Large intestine (tissue), 12 donors: ENCODE data around the gene SNTB2. TPM values are rescaled to one million over a fixed set of nuclear protein-coding genes. Genes with fewer than 3 reads are reported as not detected.
A peak's percentile ranks its signal among the peaks of the same experiment; 100 is the strongest.
"Not testable (repeated sequence)": the region's sequence is repeated elsewhere in the genome, so short reads cannot be mapped to it uniquely, and the experiment has no call there.

Experiments used
- DNase-seq, 2 donors: peaks; one replicate each; pipeline versions ENCODE4 v3.0.0 to v3.0.0-alpha.2; 2013
- H3K27ac ChIP-seq: one replicate; pipeline ENCODE4 v1.5.1; 2013; ENCODE audit warnings: low read length
- H3K27me3 ChIP-seq: 2 replicates; pipeline ENCODE4 v1.6.1; 2013; ENCODE audit warnings: low read length; ENCODE audit not compliant: control insufficient read depth, insufficient read depth
- H3K36me3 ChIP-seq: 2 replicates; pipeline ENCODE4 v1.6.1; 2013; ENCODE audit warnings: low read length; ENCODE audit not compliant: control insufficient read depth, insufficient read depth
- H3K4me1 ChIP-seq: one replicate; pipeline ENCODE4 v1.6.1; 2013; ENCODE audit warnings: low read length; ENCODE audit not compliant: control insufficient read depth, insufficient read depth
- H3K4me3 ChIP-seq: one replicate; pipeline ENCODE4 v1.5.1; 2013; ENCODE audit warnings: low read length
- H3K9me3 ChIP-seq: one replicate; pipeline ENCODE4 v1.6.1; 2013; ENCODE audit warnings: mild to moderate bottlenecking, low read depth, low read length, moderate library complexity; ENCODE audit not compliant: control insufficient read depth
- WGBS: methylation state at CpG from one replicate; pipeline ENCODE4 v1.1.5; 2013; ENCODE audit warnings: low lambda C conversion rate; ENCODE audit not compliant: insufficient coverage; 5-methylcytosine and 5-hydroxymethylcytosine counted together
- long read RNA-seq, 11 donors: transcript quantifications; one replicate each; lab custom pipeline, GENCODE V29; 2026
- polyA plus RNA-seq: library from polyadenylated mRNA; unstranded; fragments of 120-200 nt; gene quantifications from one replicate; pipeline ENCODE4 v1.2.1, GENCODE V29; 2013

Gene SNTB2
- polyA plus RNA-seq: 8.8 TPM
- long read RNA-seq, donor 1: 0 reads
- long read RNA-seq, donor 2, full-length matches to known transcripts: 3 of 3 reads
- long read RNA-seq, donor 2, partial matches to known transcripts: 0 of 3 reads
- long read RNA-seq, donor 2, other reads (novel, unspliced or antisense): 0 of 3 reads
- long read RNA-seq, donor 3: 0 reads
- long read RNA-seq, donor 4: 0 reads
- long read RNA-seq, donor 5: 0 reads
- long read RNA-seq, donor 6, full-length matches to known transcripts: 4 of 4 reads
- long read RNA-seq, donor 6, partial matches to known transcripts: 0 of 4 reads
- long read RNA-seq, donor 6, other reads (novel, unspliced or antisense): 0 of 4 reads
- long read RNA-seq, donor 7, full-length matches to known transcripts: 3 of 3 reads
- long read RNA-seq, donor 7, partial matches to known transcripts: 0 of 3 reads
- long read RNA-seq, donor 7, other reads (novel, unspliced or antisense): 0 of 3 reads
- long read RNA-seq, donor 8, full-length matches to known transcripts: 3 of 3 reads
- long read RNA-seq, donor 8, partial matches to known transcripts: 0 of 3 reads
- long read RNA-seq, donor 8, other reads (novel, unspliced or antisense): 0 of 3 reads
- long read RNA-seq, donor 9, full-length matches to known transcripts: 2 of 2 reads
- long read RNA-seq, donor 9, partial matches to known transcripts: 0 of 2 reads
- long read RNA-seq, donor 9, other reads (novel, unspliced or antisense): 0 of 2 reads
- long read RNA-seq, donor 10, full-length matches to known transcripts: 1 of 22 reads
- long read RNA-seq, donor 10, partial matches to known transcripts: 21 of 22 reads
- long read RNA-seq, donor 10, other reads (novel, unspliced or antisense): 0 of 22 reads
- long read RNA-seq, donor 11, full-length matches to known transcripts: 1 of 1 reads
- long read RNA-seq, donor 11, partial matches to known transcripts: 0 of 1 reads
- long read RNA-seq, donor 11, other reads (novel, unspliced or antisense): 0 of 1 reads

DNA sequence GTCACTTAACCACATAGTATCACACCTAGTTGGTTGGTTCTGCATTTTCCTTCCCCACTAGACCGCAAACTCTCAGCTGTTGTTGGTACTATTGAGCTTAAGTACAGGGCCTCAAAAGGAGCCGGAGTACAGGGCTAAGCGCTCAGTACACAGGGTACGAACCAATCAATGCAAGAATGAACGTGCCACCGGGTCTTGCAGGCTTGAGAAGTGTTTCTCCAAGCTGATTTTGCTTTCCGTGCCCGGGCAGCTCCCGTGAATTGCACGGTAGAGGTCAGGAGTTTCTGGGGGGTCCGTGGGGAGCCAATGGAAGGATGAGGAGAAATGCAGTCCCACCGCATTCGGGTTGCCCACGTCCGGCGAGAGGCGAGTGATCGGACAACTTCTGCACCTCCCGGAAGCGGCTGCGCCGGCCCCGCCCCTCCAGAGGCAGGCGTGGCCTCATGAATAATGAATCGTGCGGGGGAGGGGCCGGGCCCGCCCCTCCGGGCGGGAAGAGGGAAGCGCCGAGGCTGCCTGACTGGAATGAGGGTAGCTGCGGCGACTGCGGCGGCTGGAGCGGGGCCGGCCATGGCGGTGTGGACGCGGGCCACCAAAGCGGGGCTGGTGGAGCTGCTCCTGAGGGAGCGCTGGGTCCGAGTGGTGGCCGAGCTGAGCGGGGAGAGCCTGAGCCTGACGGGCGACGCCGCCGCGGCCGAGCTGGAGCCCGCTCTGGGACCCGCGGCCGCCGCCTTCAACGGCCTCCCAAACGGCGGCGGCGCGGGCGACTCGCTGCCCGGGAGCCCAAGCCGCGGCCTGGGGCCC is at the start of gene SNTB2:
Gene SNTB2, plus strand, starts transcription at position 523 of the 804 bp plus-strand sequence. Its CDS starts 3 bp downstream, at position 526.
- DNase-seq: peak; percentile 83 to 93
- H3K36me3 ChIP-seq: no peaks in the 10 kb centered on the region
- H3K27ac ChIP-seq: peak within 1 kb of the TSS; percentile 58
- H3K4me3 ChIP-seq: peak within 1 kb of the TSS; percentile 68
- no peaks in the 10 kb centered on the region for H3K4me1 ChIP-seq
- H3K9me3 ChIP-seq: no peaks in the 10 kb centered on the region
- 0% methylated on average over 5 of the region's 69 CpGs for WGBS
- no peaks in the 10 kb centered on the region for H3K27me3 ChIP-seq

DNA sequence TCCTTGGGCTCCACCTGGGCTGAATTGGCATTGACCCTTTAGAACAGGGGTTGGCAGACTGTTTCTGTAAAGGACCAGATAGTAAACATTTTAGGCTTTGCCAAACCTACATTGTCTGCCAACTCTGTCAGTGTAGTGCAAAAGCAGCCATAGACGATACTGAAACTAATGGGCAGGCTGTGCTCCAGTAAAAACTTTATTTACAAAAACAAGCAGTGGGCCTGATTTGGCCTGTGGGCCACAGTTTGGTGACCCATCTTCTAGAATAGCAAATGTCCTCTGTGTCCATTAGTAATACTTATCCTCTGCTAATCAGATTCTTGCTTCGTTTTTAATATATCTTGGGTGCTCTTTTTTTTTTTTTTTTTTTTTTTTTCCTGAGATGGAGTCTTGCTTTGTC is 48.4 kb upstream of the SNTB2 start:
- Histone ChIP-seq H3K36me3 (peaks cover 54% of the 10 kb centered on the region), H3K4me3 (no peak overlapping the region), H3K27ac (no peak overlapping the region), H3K9me3 (no peaks in the 10 kb centered on the region), H3K4me1 (peaks cover 3% of the 10 kb centered on the region), H3K27me3 (no peaks in the 10 kb centered on the region)
- DNase-seq: no peak
- WGBS: no CpG with 5 or more reads among the region's 2 CpGs

- not testable (repeated sequence) for H3K9me3 ChIP-seq, H3K27me3 ChIP-seq, H3K4me3 ChIP-seq, H3K27ac ChIP-seq, DNase-seq, H3K4me1 ChIP-seq
- no CpG with 5 or more reads among the region's 7 CpGs for WGBS
- H3K36me3 ChIP-seq: peaks cover 60% of the 10 kb centered on the region
Observed at GRCh38 chr16:69139464-69139863, 47.5 kb upstream of the SNTB2 start.

DNA sequence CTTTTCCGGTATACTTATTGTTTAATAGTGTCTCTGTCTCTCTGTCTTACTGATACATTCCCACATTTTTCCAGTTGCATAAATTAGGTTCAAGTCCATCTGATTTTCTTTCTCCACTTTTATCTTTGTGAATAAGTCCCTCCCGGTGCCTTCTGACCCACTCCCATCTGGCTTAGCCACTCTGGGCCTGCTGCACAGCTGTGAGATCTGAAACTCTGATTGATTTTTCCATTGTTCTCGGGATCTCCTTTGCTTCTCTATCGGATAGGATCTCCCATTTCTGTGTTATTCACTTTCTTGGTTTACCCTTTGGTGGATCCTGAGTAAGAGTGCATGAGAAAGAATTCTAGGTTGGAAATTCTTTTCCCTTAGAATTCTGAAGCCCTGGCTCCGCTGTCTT is 46.0 kb upstream of the SNTB2 start:
- no peak overlapping the region for H3K27ac ChIP-seq
- no peak for DNase-seq
- H3K36me3 ChIP-seq: peaks cover 64% of the 10 kb centered on the region
- H3K4me1 ChIP-seq: no peaks in the 10 kb centered on the region
- H3K9me3 ChIP-seq: no peaks in the 10 kb centered on the region
- no peaks in the 10 kb centered on the region for H3K27me3 ChIP-seq
- H3K4me3 ChIP-seq: no peak overlapping the region
- WGBS: 95% methylated on average over 2 of the region's 5 CpGs

- WGBS: no CpG with 5 or more reads among the region's 4 CpGs
- Histone ChIP-seq H3K9me3 (no peaks in the 10 kb centered on the region), H3K27ac (no peak overlapping the region), H3K36me3 (peaks cover 57% of the 10 kb centered on the region), H3K4me1 (no peaks in the 10 kb centered on the region), H3K27me3 (no peaks in the 10 kb centered on the region), H3K4me3 (no peak overlapping the region)
- no peak for DNase-seq
Observed at GRCh38 chr16:69141936-69142335, 45.0 kb upstream of the SNTB2 start.

GRCh38 chr16:69143116-69143515 is 43.8 kb upstream of the SNTB2 start:
- DNase-seq: no peak
- H3K36me3 ChIP-seq: peaks cover 48% of the 10 kb centered on the region
- H3K4me3 ChIP-seq: no peak overlapping the region
- H3K9me3 ChIP-seq: no peaks in the 10 kb centered on the region
- H3K27ac ChIP-seq: no peak overlapping the region
- no peaks in the 10 kb centered on the region for H3K27me3 ChIP-seq
- 100% methylated on average over 1 of the region's 11 CpGs for WGBS
- no peaks in the 10 kb centered on the region for H3K4me1 ChIP-seq

DNA sequence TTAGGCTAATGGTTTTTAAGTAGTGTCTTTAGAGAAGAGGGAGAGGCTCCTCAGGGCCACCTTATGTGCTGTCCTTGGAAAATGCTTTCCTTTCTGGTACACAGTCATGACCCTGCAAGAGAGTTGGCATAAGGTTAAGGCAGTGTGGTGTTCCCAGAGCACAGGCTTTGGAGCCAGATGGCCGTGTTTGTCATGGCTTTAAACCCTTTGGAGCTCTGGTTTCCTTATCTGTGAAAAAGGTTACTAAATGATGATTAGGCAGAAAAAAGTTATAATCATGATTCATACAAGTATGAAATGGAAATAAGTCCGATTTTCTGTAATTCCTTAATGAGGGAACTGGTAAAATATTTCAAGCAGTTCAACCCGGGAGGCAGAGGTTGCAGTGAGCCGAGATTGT is 41.3 kb upstream of the SNTB2 start:
- H3K27ac ChIP-seq: no peak overlapping the region
- WGBS: 75% methylated on average over 3 of the region's 4 CpGs
- no peaks in the 10 kb centered on the region for H3K27me3 ChIP-seq
- H3K36me3 ChIP-seq: peaks cover 46% of the 10 kb centered on the region
- no peak for DNase-seq
- no peak overlapping the region for H3K4me3 ChIP-seq
- no peaks in the 10 kb centered on the region for H3K9me3 ChIP-seq
- H3K4me1 ChIP-seq: no peaks in the 10 kb centered on the region

DNA sequence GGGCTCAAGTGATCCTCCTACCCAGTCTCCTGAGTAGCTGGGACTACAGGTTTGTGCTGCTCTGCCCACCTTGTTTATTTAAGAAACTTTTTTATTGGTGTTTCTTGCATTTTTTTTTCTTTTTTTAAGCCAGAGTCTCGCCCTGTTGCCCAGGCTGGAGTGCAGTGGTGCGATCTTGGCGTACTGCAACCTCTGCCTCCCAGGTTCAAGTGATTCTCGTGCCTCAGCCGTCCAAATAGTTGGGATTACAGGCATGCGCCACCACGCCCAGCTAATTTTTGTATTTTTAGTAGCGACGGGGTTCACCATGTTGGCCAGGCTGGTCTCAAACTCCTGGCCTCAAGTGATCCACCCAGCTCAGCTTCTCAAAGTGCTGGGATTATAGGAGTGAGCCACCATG is 37.3 kb upstream of the SNTB2 start:
- WGBS: no CpG with 5 or more reads among the region's 9 CpGs
- DNase-seq, H3K27ac ChIP-seq, H3K4me3 ChIP-seq, H3K9me3 ChIP-seq, H3K27me3 ChIP-seq, H3K4me1 ChIP-seq: not testable (repeated sequence)
- H3K36me3 ChIP-seq: peaks cover 53% of the 10 kb centered on the region

DNA sequence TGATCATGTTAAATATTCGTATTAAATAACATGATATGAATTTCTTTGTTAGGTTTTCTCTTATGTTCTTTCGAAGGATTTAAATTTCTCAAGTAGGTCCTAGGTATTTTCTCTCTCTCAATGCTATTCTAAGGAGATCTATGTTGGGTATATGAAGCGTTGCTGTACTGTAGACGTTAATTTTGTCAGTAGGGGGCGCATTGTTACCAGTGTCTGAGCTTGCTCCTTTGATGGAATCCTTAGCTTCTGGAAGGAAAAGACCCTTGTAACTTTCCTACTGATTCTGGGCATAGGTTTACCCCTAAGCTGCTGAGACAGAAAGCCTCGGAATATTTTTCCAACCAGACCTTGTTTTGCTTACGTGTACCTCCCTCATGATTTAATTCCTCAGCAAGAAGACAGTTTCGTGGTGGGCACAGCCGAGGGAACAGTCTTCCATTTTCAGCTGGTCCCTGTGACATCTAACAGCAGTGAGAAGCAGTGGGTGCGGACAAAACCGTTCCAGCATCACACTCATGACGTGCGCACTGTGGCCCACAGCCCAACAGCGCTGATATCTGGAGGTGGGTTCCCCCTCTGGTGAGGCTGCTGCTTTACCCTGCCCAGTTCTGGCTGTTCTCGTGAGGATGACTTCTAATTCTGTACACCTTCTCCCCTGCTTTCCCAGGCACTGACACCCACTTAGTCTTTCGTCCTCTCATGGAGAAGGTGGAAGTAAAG is 36.7 kb upstream of the SNTB2 start:
- peaks cover 55% of the 10 kb centered on the region for H3K36me3 ChIP-seq
- no peaks in the 10 kb centered on the region for H3K9me3 ChIP-seq
- no peaks in the 10 kb centered on the region for H3K27me3 ChIP-seq
- H3K4me1 ChIP-seq: no peaks in the 10 kb centered on the region
- no peak overlapping the region for H3K4me3 ChIP-seq
- WGBS: 0% methylated on average over 1 of the region's 16 CpGs
- no peak overlapping the region for H3K27ac ChIP-seq
- DNase-seq: peak; percentile 46 to 60
